Uterus (tissue), 4 donors: ENCODE data around the gene PLEKHA4. TPM values are rescaled to one million over a fixed set of nuclear protein-coding genes. Genes with fewer than 3 reads are reported as not detected.
A peak's percentile ranks its signal among the peaks of the same experiment; 100 is the strongest.

Experiments used
- DNase-seq, 2 donors: peaks; one replicate each; pipeline ENCODE4 v3.0.0-alpha.2; 2019 to 2020
- H3K27ac ChIP-seq, 2 donors: fragments of 200-600 bp; sonication (generic); 1 replicate in 1 of 2; 2 replicates in 1 of 2; pipeline ENCODE4 v1.5.1; 2016 to 2018
- H3K27me3 ChIP-seq, 2 donors: fragments of 200-600 bp; sonication (generic); one replicate each; pipeline ENCODE4 v1.5.1; 2018 to 2019; ENCODE audit warnings: control low read depth in 1 of 2
- H3K36me3 ChIP-seq, 2 donors: fragments of 200-600 bp; sonication (generic); one replicate each; pipeline ENCODE4 v1.5.1; 2019; ENCODE audit warnings: control low read depth in 1 of 2
- H3K4me1 ChIP-seq, 2 donors: fragments of 200-600 bp; sonication (generic); one replicate each; pipeline ENCODE4 v1.5.1; 2018 to 2019; ENCODE audit warnings: control low read depth in 1 of 2
- H3K4me3 ChIP-seq, 2 donors: fragments of 200-600 bp; sonication (generic); 1 replicate in 1 of 2; 2 replicates in 1 of 2; pipeline ENCODE4 v1.5.1; 2018 to 2019; ENCODE audit warnings: mild to moderate bottlenecking in 1 of 2
- H3K9me3 ChIP-seq, 2 donors: fragments of 200-600 bp; sonication (generic); one replicate each; pipeline ENCODE4 v1.5.1; 2019; ENCODE audit warnings: control low read depth in 1 of 2
- POLR2A ChIP-seq, 2 donors: fragments of 450-650 bp; IDR thresholded peaks; one replicate each; pipeline ENCODE4 v1.6.1; 2016; ENCODE audit warnings: antibody characterized with exemption in 2 of 2, mild to moderate bottlenecking in 1 of 2, moderate library complexity in 1 of 2
- intact Hi-C: fragments of 100-400 bp; cut with DNase I; formaldehyde crosslinking; loops from one replicate; pipeline ENCODE4 v1.15.1; 2023; ENCODE audit warnings: low total_unique reads
- total RNA-seq, 4 donors: library from RNA; depleted of rRNA in 3 of 4; stranded (reverse); fragments of >200 nt in 3 of 4; gene quantifications; one replicate each; pipeline versions ENCODE4 v1.1.0 to v1.2.4, GENCODE V29; 2014 to 2023
- TF ChIP-seq, protein P1 (sequence below), 4 experiments: fragments of 200-600 bp in 2 of 4; fragments of 450-650 bp in 2 of 4; sonication (generic) in 2 of 4; IDR thresholded peaks; one replicate each; pipeline ENCODE4 v1.5.1; 2016 to 2019; ENCODE audit warnings: antibody characterized with exemption in 4 of 4, mild to moderate bottlenecking in 2 of 4, moderate library complexity in 1 of 4
- donor health status: DM: yes; HTN: yes; CAD: no.

The PLEKHA4 gene
- total RNA-seq, 4 donors from 2014 or later: 1.3 to 60.4 (median 10.4) TPM

DNA sequence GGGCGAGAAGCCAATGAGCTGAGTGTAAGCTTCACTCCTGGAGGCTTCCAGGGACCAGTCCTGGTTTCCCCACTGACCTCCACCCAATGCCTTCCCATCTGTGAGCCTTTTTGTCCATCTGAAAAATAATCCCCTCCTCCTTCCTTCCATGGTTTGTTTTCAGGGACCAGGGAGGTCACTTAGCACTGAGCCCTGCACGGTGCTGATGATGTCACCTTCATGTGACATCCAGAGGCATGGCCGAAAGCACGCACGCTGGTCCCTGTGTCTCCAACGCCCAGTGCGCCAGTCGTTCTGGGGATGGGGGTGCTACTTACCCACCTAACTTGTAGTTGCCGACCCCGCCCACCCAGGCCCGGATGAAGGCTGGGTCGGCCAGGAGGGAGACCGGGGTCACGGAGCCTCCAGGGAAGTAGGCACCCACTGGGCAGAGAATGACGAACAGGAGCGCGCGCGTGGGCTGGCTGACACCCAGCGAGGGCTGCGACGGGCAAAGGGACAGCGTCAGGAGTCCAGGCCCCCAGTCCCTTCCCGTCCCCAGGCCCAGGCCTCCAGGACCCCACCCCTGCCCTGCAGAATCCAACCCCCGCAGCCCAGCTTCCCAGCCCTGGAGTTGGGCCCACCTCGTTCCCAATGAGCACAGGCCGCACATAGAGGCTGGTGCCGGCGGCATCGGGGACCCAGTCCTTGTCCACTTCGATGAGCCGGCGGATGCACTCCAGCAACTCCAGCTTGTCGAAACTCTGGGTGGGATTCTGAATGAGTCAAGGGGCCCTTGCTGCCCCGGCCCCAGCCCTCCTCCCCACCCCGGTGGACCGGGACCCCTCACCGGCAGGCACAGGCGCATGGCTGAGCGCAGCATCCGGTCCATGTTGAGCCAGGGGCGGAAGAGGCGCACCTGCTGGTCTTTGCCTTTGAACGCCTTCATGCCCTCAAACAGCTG is 68.8 kb downstream of the PLEKHA4 start:
- Histone ChIP-seq H3K36me3 (no peaks in the 10 kb centered on the region), H3K4me1 (peaks cover 0 to 11% of the 10 kb centered on the region in 2 donors), H3K27me3 (no peaks in the 10 kb centered on the region), H3K9me3 (no peaks in the 10 kb centered on the region), H3K27ac (no peak overlapping the region), H3K4me3 (no peak overlapping the region)
- intact Hi-C loops: no loop called here
- DNase-seq: no peak
- TF ChIP-seq, protein P1, sequence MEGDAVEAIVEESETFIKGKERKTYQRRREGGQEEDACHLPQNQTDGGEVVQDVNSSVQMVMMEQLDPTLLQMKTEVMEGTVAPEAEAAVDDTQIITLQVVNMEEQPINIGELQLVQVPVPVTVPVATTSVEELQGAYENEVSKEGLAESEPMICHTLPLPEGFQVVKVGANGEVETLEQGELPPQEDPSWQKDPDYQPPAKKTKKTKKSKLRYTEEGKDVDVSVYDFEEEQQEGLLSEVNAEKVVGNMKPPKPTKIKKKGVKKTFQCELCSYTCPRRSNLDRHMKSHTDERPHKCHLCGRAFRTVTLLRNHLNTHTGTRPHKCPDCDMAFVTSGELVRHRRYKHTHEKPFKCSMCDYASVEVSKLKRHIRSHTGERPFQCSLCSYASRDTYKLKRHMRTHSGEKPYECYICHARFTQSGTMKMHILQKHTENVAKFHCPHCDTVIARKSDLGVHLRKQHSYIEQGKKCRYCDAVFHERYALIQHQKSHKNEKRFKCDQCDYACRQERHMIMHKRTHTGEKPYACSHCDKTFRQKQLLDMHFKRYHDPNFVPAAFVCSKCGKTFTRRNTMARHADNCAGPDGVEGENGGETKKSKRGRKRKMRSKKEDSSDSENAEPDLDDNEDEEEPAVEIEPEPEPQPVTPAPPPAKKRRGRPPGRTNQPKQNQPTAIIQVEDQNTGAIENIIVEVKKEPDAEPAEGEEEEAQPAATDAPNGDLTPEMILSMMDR (IDR thresholded peaks at IDR 0.05): no peak
- no peak for TF ChIP-seq POLR2A (IDR thresholded peaks at IDR 0.05)

DNA sequence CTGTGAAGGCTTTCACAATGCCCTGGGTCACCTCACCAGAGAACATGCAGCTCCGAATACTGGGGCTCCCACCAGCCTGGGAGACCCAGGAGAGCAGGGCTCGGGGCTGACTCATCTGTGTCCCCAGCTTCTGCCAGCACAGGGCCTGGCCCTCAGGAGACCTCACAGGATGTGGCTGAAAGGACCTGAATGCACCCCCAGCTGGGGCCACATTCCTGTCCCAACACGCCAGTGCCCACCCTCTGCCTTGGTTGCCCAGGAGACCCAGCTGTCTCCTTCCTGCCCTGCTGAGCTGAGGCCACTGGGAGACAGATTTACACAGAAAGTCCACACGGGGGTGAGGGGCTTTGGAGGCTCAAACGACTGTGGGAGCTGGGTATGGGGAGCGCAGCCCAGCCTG is 69.5 kb downstream of the PLEKHA4 start:
- no peaks in the 10 kb centered on the region for H3K36me3 ChIP-seq
- no peak for DNase-seq
- TF ChIP-seq, protein P1 (IDR thresholded peaks at IDR 0.05): no peak
- no peak overlapping the region for H3K27ac ChIP-seq
- H3K27me3 ChIP-seq: no peaks in the 10 kb centered on the region
- no peaks in the 10 kb centered on the region for H3K9me3 ChIP-seq
- peaks cover 0 to 11% of the 10 kb centered on the region in 2 donors for H3K4me1 ChIP-seq
- no peak overlapping the region for H3K4me3 ChIP-seq
- intact Hi-C loops: no loop called here

DNA sequence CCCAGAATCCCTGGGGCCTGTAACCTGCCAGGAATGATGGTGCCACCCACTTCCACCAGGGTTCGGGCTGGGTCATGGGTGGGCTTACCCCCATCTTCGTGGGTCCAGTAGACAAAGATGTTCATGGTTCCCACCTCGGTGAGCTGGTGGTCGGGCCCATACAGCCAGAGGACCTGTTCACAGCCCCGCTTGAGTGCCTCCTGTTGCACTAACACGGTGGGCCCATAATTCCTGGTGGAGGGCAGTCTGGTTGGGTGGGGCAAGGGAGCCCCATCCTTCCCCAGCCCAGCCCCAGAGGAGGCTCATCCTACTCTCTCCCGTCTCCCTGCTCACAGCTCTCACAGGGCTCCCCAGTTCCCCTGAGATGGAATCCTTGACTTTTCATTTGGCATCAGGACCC is 71.3 kb downstream of the PLEKHA4 start:
- peak overlapping the region in 1 of 2 donors; percentile 91 for H3K27ac ChIP-seq

DNA sequence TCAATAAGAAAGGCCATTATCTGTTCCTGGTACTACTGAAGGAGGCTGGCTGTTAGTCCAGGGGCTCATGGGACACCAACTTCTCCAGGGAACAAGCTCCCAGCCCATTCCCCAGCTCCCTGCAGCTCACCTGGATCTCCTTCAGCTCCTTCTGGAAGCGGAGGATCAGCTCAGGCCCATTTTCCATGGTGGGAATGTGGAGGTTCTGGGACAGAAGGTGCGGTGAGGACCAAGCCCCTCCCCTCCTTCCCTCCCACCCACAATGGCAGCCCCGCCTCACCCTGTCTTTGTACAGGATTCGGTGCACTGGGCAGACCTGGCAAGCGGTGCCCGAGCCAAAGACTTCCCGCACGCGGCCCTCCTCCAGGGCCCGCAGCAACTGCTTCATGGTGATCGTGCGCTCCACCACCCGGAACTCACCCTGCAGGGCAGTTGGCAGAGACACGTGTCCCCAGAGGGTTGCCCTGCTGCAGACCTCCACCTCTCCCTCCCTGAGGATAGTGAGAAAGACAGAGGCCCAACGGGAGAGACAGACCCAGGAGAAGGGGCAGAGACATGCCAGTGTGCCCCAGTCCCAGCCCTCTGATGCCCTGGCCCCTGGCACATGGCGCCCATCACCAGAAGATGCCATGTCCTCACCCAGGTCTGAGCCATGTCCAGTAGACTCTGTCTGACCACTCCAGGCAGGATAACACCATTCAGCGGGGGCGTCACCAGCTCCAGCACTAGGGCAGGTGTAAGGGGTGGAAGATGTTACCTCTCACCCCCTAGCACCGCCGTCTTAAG is 71.9 kb downstream of the PLEKHA4 start:
- Histone ChIP-seq H3K27me3 (no peaks in the 10 kb centered on the region), H3K4me1 (peaks cover 0 to 11% of the 10 kb centered on the region in 2 donors), H3K9me3 (no peaks in the 10 kb centered on the region), H3K36me3 (no peaks in the 10 kb centered on the region), H3K4me3 (no peak overlapping the region), H3K27ac (peak overlapping the region; percentile 91 to 96)
- intact Hi-C loops: no loop called here
- DNase-seq: peak in 1 of 2 donors; percentile 35
- no peak for TF ChIP-seq POLR2A (IDR thresholded peaks at IDR 0.05)
- TF ChIP-seq, protein P1 (IDR thresholded peaks at IDR 0.05): no peak

More for the DNA sequence above, 71.3 kb downstream of the PLEKHA4 start:
- H3K27me3 ChIP-seq: no peaks in the 10 kb centered on the region
- no peaks in the 10 kb centered on the region for H3K9me3 ChIP-seq
- TF ChIP-seq, protein P1 (IDR thresholded peaks at IDR 0.05): no peak
- TF ChIP-seq POLR2A (IDR thresholded peaks at IDR 0.05): no peak
- peaks cover 0 to 11% of the 10 kb centered on the region in 2 donors for H3K4me1 ChIP-seq
- no peaks in the 10 kb centered on the region for H3K36me3 ChIP-seq
- H3K4me3 ChIP-seq: no peak overlapping the region
- no peak for DNase-seq
- intact Hi-C loops: no loop called here
